DMS153 treated with DMSO at 0.1 percent for 48 hours (cell line): ENCODE measurements around the gene LFNG.

Source experiments
- DNase-seq: peaks from one replicate; lab custom pipeline; 2025; ENCODE audit not compliant: unreplicated experiment; lab: John Stamatoyannopoulos, UW

The LFNG gene, protein sequence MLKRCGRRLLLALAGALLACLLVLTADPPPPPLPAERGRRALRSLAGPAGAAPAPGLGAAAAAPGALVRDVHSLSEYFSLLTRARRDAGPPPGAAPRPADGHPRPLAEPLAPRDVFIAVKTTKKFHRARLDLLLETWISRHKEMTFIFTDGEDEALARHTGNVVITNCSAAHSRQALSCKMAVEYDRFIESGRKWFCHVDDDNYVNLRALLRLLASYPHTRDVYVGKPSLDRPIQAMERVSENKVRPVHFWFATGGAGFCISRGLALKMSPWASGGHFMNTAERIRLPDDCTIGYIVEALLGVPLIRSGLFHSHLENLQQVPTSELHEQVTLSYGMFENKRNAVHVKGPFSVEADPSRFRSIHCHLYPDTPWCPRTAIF

GRCh38 chr7:2519119-2519930 is at the start of gene LFNG:
Gene LFNG, plus strand, starts transcription at chr7:2519774. Its CDS starts 88 bp downstream, at chr7:2519862.
- DNase-seq = peak; percentile 94

DNA sequence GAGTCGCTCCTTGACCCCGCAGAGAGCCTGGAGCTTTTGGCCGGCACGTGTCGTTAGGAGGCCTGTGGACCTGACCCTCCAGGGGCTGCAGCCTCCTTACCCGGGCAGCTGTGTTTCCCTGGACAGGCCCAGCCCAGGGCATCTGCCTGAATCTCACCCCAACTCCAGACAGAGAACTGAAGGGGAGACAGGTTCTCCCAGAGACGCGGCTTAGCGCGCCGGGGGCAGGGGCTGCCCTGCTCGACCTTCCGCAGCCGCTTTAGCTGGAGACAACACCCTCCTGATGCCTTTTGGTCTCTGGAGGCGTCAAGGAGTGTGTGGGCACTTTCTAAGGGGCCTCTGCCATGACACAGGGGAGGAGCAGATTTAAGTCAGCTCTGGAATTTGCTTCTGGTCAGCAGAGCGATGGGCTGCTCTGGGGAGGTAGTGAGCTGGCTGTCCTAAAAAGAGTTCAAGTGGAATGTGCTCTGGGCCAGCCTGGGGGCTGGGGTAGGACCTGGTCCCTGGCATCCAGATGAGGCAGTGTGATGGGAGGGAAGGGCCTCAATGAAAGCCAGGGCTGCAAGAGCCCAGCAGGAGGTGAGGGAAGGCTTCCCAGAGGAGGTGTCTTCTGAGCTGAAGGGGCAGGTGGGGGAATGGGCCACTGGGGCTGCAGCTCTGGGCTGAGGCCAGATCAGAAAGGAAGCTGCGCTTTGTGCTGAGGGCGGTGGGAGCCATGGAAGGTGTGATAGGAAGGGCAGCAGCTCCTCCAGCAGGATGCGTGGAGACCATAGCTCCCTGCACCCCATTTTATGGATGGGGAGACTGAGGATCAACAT is 49.2 kb upstream of the LFNG start:
- DNase-seq = no peak

- no peak for DNase-seq
Observed at GRCh38 chr7:2471022-2471329, 48.6 kb upstream of the LFNG start.

DNA sequence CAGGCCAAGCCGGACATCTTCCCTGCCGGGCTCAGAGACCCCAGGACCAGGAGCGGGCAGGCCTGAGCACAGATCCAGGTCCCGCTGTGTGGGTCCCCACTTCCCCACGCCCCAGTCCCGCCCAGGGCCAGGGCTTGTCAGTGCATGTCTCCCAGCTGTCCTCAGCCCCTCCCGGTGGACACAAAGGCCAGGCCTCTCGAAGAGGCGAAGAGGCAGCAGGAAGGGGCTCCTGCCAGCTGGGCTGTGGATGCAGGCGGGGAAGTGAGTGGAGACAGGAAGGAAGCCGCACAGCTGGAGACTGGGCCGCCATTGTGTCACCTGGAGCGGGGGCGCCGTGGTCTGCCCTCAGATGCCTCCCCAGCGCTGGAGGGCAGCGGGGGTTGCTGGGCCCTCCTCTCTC is 48.2 kb upstream of the LFNG start:
- peak; percentile 94 for DNase-seq

- no peak for DNase-seq
Observed at GRCh38 chr7:2472739-2473138, 46.8 kb upstream of the LFNG start.

DNA sequence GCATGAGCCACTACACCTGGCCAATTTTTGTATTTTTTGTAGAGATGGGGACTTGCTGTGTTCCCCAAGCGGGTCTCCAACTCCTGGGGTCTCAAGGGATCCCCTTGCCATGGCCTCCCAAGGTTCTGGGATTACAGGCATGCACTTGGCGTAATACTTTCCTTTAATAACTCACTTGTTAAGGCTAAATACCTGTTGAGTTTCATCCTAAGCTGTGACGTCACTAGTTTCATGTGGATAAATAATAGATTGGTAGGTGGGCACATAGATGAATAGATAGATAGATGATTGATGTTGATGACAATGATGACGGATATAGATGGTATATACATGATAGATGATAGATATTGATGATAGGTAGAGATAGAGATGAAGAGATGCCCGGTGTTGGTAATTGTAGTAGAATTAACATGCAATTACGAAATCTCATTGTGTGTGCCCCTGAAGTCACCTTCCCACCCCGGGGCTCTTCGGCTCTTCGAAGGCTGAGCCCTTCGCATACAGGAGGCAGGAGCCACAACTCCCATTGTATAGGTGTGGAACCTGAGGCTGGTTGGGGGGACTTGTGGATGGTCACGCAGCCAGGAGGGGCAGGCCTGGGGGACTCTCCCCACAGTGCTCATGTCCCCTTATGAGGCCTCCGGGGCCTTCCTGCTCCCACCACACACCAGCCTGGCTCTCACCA is 45.9 kb upstream of the LFNG start:
- DNase-seq = no peak

DNA sequence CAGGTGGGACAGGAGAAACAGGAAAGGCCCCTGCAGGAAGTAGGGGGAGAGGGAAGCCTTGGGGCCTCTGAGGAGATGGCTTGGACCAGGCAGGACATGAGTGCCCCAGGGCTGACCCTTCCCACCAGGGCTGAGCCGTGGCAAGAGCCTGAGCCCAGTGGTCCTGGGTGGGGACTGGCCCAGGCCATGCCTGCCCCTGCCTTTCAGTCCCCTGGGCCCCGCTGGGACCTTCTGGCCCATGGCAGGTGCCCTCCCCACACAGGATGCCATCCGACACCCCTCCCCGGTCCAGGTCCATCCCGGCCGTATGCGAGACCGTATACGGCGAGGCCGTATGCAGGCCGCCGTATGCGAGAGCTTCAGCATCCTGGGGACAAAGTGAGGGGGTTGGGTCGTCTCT is 45.4 kb upstream of the LFNG start:
- no peak for DNase-seq

- no peak for DNase-seq
Observed at GRCh38 chr7:2474813-2475677, 44.5 kb upstream of the LFNG start.

GRCh38 chr7:2475678-2476015 is 43.9 kb upstream of the LFNG start:
- DNase-seq = no peak

- DNase-seq = no peak
Observed at GRCh38 chr7:2476298-2476697, 43.3 kb upstream of the LFNG start, which contains the start of gene GRIFIN. Gene GRIFIN, minus strand, starts transcription at chr7:2476398. Its CDS starts 15 bp downstream, at chr7:2476383.

- no peak for DNase-seq
Observed at GRCh38 chr7:2476776-2477446, 42.7 kb upstream of the LFNG start.

DNA sequence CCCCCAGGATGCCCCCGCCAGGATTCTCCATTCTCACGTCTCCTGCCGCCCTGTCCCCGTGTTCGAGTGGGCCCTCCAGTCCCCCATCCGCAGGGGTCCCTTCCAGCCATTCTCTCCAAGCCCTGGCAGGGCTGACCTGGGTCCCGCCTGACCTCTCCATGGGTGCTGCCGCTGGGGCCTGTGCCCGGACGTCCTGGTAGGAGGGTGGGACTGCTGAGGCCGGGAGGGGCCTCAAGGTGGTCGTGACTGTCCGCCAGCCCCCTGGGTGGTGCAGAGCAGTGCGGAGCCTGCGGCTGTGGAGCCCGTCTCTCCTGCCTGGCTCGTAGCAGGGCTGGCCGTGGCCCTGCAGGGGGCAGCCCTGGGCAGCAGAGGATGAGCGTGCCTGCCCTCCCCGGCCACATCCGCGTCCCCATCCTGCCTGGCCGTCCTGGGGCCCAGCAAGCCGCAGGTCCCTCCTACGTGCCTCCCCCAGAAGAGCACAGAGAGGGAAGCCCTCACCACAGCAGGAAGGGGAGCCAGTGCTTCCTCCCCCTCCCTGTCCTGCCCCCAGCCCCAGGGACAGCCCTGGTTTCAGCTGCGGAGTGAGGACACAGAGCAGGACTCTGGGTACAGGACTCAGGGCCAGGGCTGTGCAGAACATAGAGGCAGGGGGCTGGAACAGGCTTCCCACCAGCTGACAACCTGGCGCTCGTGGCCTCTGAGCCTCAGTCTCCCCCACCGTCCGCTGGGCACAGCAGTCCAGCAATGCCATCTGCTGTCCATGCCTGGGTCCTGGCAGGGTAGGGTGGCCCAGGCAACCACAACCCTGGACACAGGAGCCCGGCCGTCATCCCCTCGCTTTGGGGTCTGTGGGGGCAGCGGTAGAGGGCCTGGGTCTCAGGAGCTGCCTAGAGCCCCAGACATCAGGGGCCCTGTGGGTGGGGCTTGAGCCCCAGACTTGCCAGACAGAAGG is 41.9 kb upstream of the LFNG start:
- peak; percentile 69 for DNase-seq

DNA sequence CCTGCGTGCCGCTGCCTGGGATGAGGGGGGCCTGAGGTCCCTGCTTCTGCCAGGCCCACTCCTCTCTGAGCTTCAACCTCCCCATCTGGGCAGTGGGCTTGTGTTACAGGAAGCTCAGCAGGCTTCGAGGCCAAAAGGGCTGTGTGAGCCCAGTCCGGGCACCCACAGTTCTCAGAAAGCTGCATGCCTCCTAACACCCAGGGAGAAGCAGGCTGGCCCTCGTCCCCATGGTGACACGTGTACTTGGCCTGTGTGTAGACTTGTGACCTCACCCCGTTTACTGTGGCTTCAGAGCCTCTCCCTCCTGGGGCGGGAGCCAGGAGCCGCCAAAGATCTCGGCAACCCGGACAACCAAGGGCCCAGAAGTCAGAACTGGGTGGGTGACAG is 41.2 kb upstream of the LFNG start:
- DNase-seq = peak; percentile 69

- DNase-seq = peak; percentile 16
Observed at GRCh38 chr7:2478800-2479199, 40.8 kb upstream of the LFNG start.

GRCh38 chr7:2479276-2480069 is 40.1 kb upstream of the LFNG start:
- no peak for DNase-seq

DNA sequence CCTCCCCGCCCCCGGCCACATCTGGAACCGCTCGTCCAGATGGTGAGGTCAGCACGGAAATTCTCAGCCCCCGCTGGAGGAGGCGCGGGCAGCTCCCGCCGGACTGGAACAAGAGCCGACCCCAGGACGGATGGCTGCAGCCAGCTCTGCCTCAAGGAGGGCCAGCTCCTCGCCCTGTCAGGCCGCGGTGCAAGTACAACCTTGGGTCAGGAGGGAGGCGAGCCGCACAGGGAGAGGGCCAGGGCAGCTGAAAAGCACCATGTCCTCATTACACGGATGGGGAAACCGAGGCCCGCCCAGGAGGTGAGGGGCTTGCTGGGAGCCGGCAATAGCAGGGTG is 39.5 kb upstream of the LFNG start:
- no peak for DNase-seq

GRCh38 chr7:2481195-2481594 is 38.4 kb upstream of the LFNG start:
- no peak for DNase-seq
